Neural progenitor cell (in vitro differentiated cells): ENCODE measurements around the gene AGO3. TPM values are rescaled to one million over a fixed set of nuclear protein-coding genes. Genes with fewer than 3 reads are reported as not detected.

ENCODE experiments used
- DNase-seq: peaks from one replicate; pipeline ENCODE4 v3.0.0-alpha.2; 2016; ENCODE audit warnings: low spot score
- H2AFZ ChIP-seq: fragments of 200-600 bp; sonication (generic); replicated peaks from 2 replicates; pipeline ENCODE4 v1.6.1; 2016; ENCODE audit warnings: antibody characterized with exemption
- H3F3A ChIP-seq: fragments of 200-600 bp; sonication (generic); 2 replicates; pipeline ENCODE4 v1.6.1; 2016; ENCODE audit warnings: antibody characterized with exemption, low read depth
- H3K27ac ChIP-seq: fragments of 200-600 bp; sonication (generic); 2 replicates; pipeline ENCODE4 v1.5.1; 2016; ENCODE audit warnings: mild to moderate bottlenecking
- H3K27me3 ChIP-seq: fragments of 200-600 bp; sonication (generic); 2 replicates; pipeline ENCODE4 v1.6.1; 2016; ENCODE audit warnings: mild to moderate bottlenecking, moderate library complexity
- H3K36me3 ChIP-seq: fragments of 200-600 bp; sonication (generic); 2 replicates; pipeline ENCODE4 v1.5.1; 2016
- H3K4me1 ChIP-seq: fragments of 200-600 bp; sonication (generic); 2 replicates; pipeline ENCODE4 v1.6.1; 2016; ENCODE audit warnings: mixed run types
- H3K4me2 ChIP-seq: fragments of 200-600 bp; sonication (generic); 2 replicates; pipeline ENCODE4 v1.6.1; 2016
- H3K4me3 ChIP-seq: fragments of 200-600 bp; sonication (generic); 2 replicates; pipeline ENCODE4 v1.5.1; 2016
- H3K79me2 ChIP-seq: fragments of 200-600 bp; sonication (generic); 2 replicates; pipeline ENCODE4 v1.6.1; 2016; ENCODE audit warnings: low read depth
- H3K9ac ChIP-seq: fragments of 200-600 bp; sonication (generic); 2 replicates; pipeline ENCODE4 v1.6.1; 2016
- H3K9me3 ChIP-seq: fragments of 200-600 bp; sonication (generic); 2 replicates; pipeline ENCODE4 v1.5.1; 2016; ENCODE audit warnings: low read depth
- H4K20me1 ChIP-seq: fragments of 200-600 bp; sonication (generic); 2 replicates; pipeline ENCODE4 v1.6.1; 2016; ENCODE audit warnings: low read depth
- H3K27ac Mint-ChIP-seq: 3 replicates; pipeline ENCODE4 v1.8.0; 2021; ENCODE audit warnings: mixed read lengths
- H3K27me3 Mint-ChIP-seq: 2 replicates; pipeline ENCODE4 v1.8.0; 2022; ENCODE audit warnings: low read depth, mild to moderate bottlenecking, inconsistent platforms, moderate library complexity, mixed read lengths; ENCODE audit not compliant: insufficient read depth
- H3K36me3 Mint-ChIP-seq: 3 replicates; pipeline ENCODE4 v1.8.0; 2021; ENCODE audit warnings: mixed read lengths
- H3K4me1 Mint-ChIP-seq: 3 replicates; pipeline ENCODE4 v1.8.0; 2021; ENCODE audit warnings: mixed read lengths
- H3K4me3 Mint-ChIP-seq: 3 replicates; pipeline ENCODE4 v1.8.0; 2021; ENCODE audit warnings: mild to moderate bottlenecking, moderate library complexity, mixed read lengths
- H3K9me3 Mint-ChIP-seq: 3 replicates; pipeline ENCODE4 v1.8.0; 2020; ENCODE audit warnings: mixed read lengths
- EZH2 ChIP-seq: fragments of 200-600 bp; sonication (generic); IDR thresholded peaks from 2 replicates; pipeline ENCODE4 v1.6.1; 2017; ENCODE audit warnings: antibody characterized with exemption, mild to moderate bottlenecking, moderate library complexity
- EZH2phosphoT487 ChIP-seq: fragments of 200-600 bp; sonication (generic); IDR thresholded peaks from 2 replicates; pipeline ENCODE4 v1.6.1; 2017; ENCODE audit warnings: antibody characterized with exemption
- total RNA-seq: library from RNA; depleted of rRNA; stranded (reverse); fragments of >200 nt; gene quantifications from 2 replicates; pipeline ENCODE4 v1.2.3, GENCODE V29; 2015; ENCODE audit warnings: low replicate concordance
- TF ChIP-seq, protein P1 (sequence below): fragments of 200-600 bp; sonication (generic); IDR thresholded peaks from 2 replicates; pipeline ENCODE4 v1.5.1; 2017; ENCODE audit warnings: antibody characterized with exemption, mild to moderate bottlenecking

The AGO3 gene
- total RNA-seq, 1 donor from 2014 or later = 45.2 TPM

DNA sequence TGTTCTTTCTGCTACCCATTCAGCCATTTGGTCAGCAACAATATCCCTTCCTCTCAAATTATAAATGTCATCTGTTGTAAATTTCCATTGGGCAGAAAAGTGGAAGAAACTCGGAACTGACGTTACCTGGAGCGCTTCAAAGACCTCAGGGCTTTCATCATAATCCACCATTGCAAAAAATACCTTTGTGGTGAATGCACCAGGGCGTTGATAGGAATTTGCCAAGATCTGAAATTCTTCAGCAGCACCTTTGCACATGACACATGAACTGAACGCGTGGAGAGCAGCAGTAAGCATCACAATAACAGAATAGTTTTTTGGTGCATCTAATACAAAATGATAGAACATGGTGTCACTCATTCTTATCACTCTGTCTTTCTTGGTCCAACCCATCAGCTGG lies 149.9 kb downstream of the AGO3 start:
- Histone ChIP-seq H3K27ac (no peak overlapping the region), H4K20me1 (no peaks in the 10 kb centered on the region), H3K79me2 (no peaks in the 10 kb centered on the region), H3K36me3 (no peaks in the 10 kb centered on the region), H3F3A (peaks cover 13% of the 10 kb centered on the region), H3K9me3 (no peaks in the 10 kb centered on the region), H2AFZ (no peak overlapping the region), H3K4me1 (peaks cover 9% of the 10 kb centered on the region), H3K27me3 (no peaks in the 10 kb centered on the region), H3K4me2 (no peak overlapping the region), H3K9ac (no peak overlapping the region), H3K4me3 (no peak overlapping the region)
- H3K9me3 Mint-ChIP-seq = no peaks in the 10 kb centered on the region
- no peak overlapping the region for H3K27ac Mint-ChIP-seq
- peaks cover 23% of the 10 kb centered on the region for H3K4me1 Mint-ChIP-seq
- H3K36me3 Mint-ChIP-seq = peaks cover 4% of the 10 kb centered on the region
- no peak for DNase-seq
- TF ChIP-seq EZH2 = no peak
- TF ChIP-seq EZH2phosphoT487 = no peak
- TF ChIP-seq, protein P1, sequence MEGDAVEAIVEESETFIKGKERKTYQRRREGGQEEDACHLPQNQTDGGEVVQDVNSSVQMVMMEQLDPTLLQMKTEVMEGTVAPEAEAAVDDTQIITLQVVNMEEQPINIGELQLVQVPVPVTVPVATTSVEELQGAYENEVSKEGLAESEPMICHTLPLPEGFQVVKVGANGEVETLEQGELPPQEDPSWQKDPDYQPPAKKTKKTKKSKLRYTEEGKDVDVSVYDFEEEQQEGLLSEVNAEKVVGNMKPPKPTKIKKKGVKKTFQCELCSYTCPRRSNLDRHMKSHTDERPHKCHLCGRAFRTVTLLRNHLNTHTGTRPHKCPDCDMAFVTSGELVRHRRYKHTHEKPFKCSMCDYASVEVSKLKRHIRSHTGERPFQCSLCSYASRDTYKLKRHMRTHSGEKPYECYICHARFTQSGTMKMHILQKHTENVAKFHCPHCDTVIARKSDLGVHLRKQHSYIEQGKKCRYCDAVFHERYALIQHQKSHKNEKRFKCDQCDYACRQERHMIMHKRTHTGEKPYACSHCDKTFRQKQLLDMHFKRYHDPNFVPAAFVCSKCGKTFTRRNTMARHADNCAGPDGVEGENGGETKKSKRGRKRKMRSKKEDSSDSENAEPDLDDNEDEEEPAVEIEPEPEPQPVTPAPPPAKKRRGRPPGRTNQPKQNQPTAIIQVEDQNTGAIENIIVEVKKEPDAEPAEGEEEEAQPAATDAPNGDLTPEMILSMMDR = no peak
- H3K4me3 Mint-ChIP-seq = no peak overlapping the region
- H3K27me3 Mint-ChIP-seq = peaks cover 5% of the 10 kb centered on the region

DNA sequence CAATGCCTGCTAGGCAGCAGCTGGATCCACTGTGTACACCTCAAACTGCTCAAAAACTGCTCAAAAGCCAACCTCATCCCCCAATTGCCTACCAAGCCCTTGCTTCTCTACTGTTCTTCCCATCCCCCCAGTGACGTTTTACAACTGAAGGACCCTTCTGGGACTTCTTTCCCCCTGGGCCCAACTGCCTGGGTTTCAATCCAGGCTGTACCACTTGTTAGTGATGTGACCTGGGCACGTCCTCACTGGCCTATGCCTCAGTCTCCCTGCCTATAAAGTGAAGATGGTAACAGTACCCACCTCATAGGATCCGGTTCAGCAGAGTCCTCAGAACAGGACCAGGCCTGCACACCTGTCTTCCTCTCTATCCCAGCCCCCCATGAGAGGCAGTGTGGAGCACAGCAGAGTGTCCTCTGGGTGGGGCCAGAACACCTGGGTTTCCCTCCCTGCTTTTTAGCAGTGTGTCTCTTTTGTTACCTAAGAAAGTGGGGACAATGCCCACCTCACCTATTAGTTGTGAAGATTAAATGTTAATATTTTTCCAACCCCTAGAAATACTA lies 151.1 kb downstream of the AGO3 start:
- Histone ChIP-seq H2AFZ (no peak overlapping the region), H3K36me3 (no peaks in the 10 kb centered on the region), H4K20me1 (no peaks in the 10 kb centered on the region), H3K4me3 (no peak overlapping the region), H3K27ac (no peak overlapping the region), H3K79me2 (no peaks in the 10 kb centered on the region), H3K4me2 (no peak overlapping the region), H3F3A (peaks cover 13% of the 10 kb centered on the region), H3K9ac (no peak overlapping the region), H3K4me1 (peaks cover 9% of the 10 kb centered on the region), H3K27me3 (no peaks in the 10 kb centered on the region), H3K9me3 (no peaks in the 10 kb centered on the region)
- Mint-ChIP-seq H3K9me3 (peaks cover 2% of the 10 kb centered on the region), H3K4me1 (peaks cover 34% of the 10 kb centered on the region), H3K4me3 (no peak overlapping the region), H3K27me3 (peaks cover 5% of the 10 kb centered on the region), H3K36me3 (peaks cover 7% of the 10 kb centered on the region), H3K27ac (no peak overlapping the region)
- TF ChIP-seq EZH2 (no peak), EZH2phosphoT487 (no peak)
- TF ChIP-seq, protein P1 = no peak
- no peak for DNase-seq

DNA sequence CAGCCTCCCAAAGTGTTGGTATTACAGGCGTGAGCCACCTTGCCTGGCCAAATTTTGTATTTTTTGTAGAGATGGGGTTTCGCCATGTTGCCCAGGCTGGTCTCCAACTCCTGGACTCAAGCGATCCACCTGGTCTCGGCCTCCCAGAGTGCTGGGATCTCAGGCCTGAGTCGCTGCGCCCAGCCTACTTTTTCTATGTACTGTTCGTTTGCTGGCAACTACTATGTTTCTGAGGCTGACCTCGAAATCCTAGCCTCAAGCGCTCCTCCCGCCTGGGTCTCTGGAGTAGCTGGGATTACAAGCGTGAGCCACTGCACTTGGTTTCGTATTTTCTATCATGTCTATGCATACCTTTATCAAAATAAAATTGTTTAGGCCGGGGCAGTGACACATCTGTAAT lies 152.3 kb downstream of the AGO3 start:
- H3K27ac ChIP-seq = no peak overlapping the region
- H3K4me3 ChIP-seq = peak overlapping the region; percentile 83
- peaks cover 9% of the 10 kb centered on the region for H3K4me1 ChIP-seq
- Mint-ChIP-seq H3K4me1 (peaks cover 39% of the 10 kb centered on the region), H3K4me3 (peak overlapping the region; percentile 87), H3K27ac (no peak overlapping the region), H3K27me3 (peaks cover 6% of the 10 kb centered on the region), H3K36me3 (peaks cover 8% of the 10 kb centered on the region), H3K9me3 (peaks cover 2% of the 10 kb centered on the region)
- no peaks in the 10 kb centered on the region for H4K20me1 ChIP-seq
- H3K79me2 ChIP-seq = no peaks in the 10 kb centered on the region
- DNase-seq = no peak
- H3K36me3 ChIP-seq = no peaks in the 10 kb centered on the region
- no peak for TF ChIP-seq EZH2
- TF ChIP-seq EZH2phosphoT487 = no peak
- TF ChIP-seq, protein P1 = no peak
- no peaks in the 10 kb centered on the region for H3K27me3 ChIP-seq
- H3K9ac ChIP-seq = no peak overlapping the region
- H3K9me3 ChIP-seq = no peaks in the 10 kb centered on the region
- H3K4me2 ChIP-seq = no peak overlapping the region
- H2AFZ ChIP-seq = peak overlapping the region; percentile 87
- H3F3A ChIP-seq = peaks cover 13% of the 10 kb centered on the region
